CD14-positive monocyte (primary cell): ENCODE results near the gene GNB2. TPM values are rescaled to one million over a fixed set of nuclear protein-coding genes. Genes with fewer than 3 reads are reported as not detected.

Experiments
- DNase-seq, 3 donors: peaks; one replicate each; pipeline ENCODE4 v3.0.0-alpha.2; 2011 to 2022
- H2AFZ ChIP-seq: 2 replicates; pipeline ENCODE4 v1.6.0; 2012; ENCODE audit warnings: mild to moderate bottlenecking, low read depth, low read length, inconsistent platforms; ENCODE audit not compliant: insufficient read depth, poor library complexity, severe bottlenecking
- H3K27ac ChIP-seq, 2 donors: 1 replicate in 1 of 2; 2 replicates in 1 of 2; pipeline ENCODE4 v1.5.1; 2012 to 2013; ENCODE audit warnings: low read length in 2 of 2, control low read depth in 1 of 2, inconsistent platforms in 1 of 2, low read depth in 1 of 2, mild to moderate bottlenecking in 1 of 2
- H3K27me3 ChIP-seq, 2 donors: one replicate each; pipeline versions ENCODE4 v1.6.0 to v1.6.1; 2011 to 2013; ENCODE audit warnings: low read length in 2 of 2; ENCODE audit not compliant: control insufficient read depth in 2 of 2, insufficient read depth in 2 of 2
- H3K36me3 ChIP-seq, 2 donors: replicated peaks in 1 of 2; 1 replicate in 1 of 2; 2 replicates in 1 of 2; pipeline versions ENCODE4 v1.5.1 to v1.6.1; 2012 to 2013; ENCODE audit warnings: low read length in 2 of 2, control low read depth in 1 of 2, inconsistent platforms in 1 of 2, mild to moderate bottlenecking in 1 of 2; ENCODE audit not compliant: insufficient read depth in 2 of 2, control insufficient read depth in 1 of 2
- H3K4me1 ChIP-seq, 2 donors: 1 replicate in 1 of 2; 2 replicates in 1 of 2; pipeline versions ENCODE4 v1.5.1 to v1.6.1; 2012 to 2013; ENCODE audit warnings: low read length in 2 of 2, control low read depth in 1 of 2, inconsistent platforms in 1 of 2, mild to moderate bottlenecking in 1 of 2, moderate library complexity in 1 of 2; ENCODE audit not compliant: insufficient read depth in 2 of 2, control insufficient read depth in 1 of 2
- H3K4me2 ChIP-seq: replicated peaks from 2 replicates; pipeline ENCODE3; 2012; ENCODE audit warnings: low read length, moderate library complexity, mild to moderate bottlenecking; ENCODE audit not compliant: poor library complexity, severe bottlenecking; ENCODE audit errors: extremely low read depth
- H3K4me3 ChIP-seq, 3 experiments: fragments of 200-600 bp in 1 of 3; sonication (generic) in 1 of 3; replicated peaks in 1 of 3; 1 replicate in 2 of 3; 2 replicates in 1 of 3; pipeline ENCODE4 v1.5.1; 2011 to 2013; ENCODE audit warnings: low read length in 3 of 3, mild to moderate bottlenecking in 3 of 3, control low read depth in 2 of 3, low read depth in 2 of 3, inconsistent platforms in 1 of 3, moderate library complexity in 1 of 3
- H3K79me2 ChIP-seq: 2 replicates; pipeline ENCODE4 v1.6.0; 2012; ENCODE audit warnings: mild to moderate bottlenecking, control low read depth, inconsistent platforms, low read length, moderate library complexity; ENCODE audit not compliant: insufficient read depth
- H3K9ac ChIP-seq: 2 replicates; pipeline ENCODE4 v1.6.0; 2017; ENCODE audit warnings: low read length, mild to moderate bottlenecking; ENCODE audit not compliant: insufficient read depth, poor library complexity, severe bottlenecking
- H3K9me3 ChIP-seq, 2 donors: replicated peaks in 1 of 2; 1 replicate in 1 of 2; 2 replicates in 1 of 2; pipeline versions ENCODE4 v1.5.1 to v1.6.1; 2012 to 2013; ENCODE audit warnings: low read length in 2 of 2, control low read depth in 1 of 2; ENCODE audit not compliant: control insufficient read depth in 1 of 2, insufficient read depth in 1 of 2
- H4K20me1 ChIP-seq: 2 replicates; pipeline ENCODE4 v1.6.0; 2012; ENCODE audit warnings: mild to moderate bottlenecking, low read length, control low read depth, moderate library complexity; ENCODE audit not compliant: insufficient read depth
- H3K27ac Mint-ChIP-seq, 7 donors: one replicate each; pipeline ENCODE4 v1.8.0; 2020; ENCODE audit warnings: mild to moderate bottlenecking in 7 of 7, mixed read lengths in 7 of 7, moderate library complexity in 6 of 7, inconsistent platforms in 2 of 7
- H3K27me3 Mint-ChIP-seq, 3 donors: one replicate each; pipeline ENCODE4 v1.8.0; 2021 to 2022; ENCODE audit warnings: low read depth in 3 of 3, mild to moderate bottlenecking in 3 of 3, mixed read lengths in 3 of 3, moderate library complexity in 3 of 3, inconsistent platforms in 1 of 3
- H3K36me3 Mint-ChIP-seq, 2 donors: one replicate each; pipeline ENCODE4 v1.8.0; 2020; ENCODE audit warnings: mixed read lengths in 2 of 2, inconsistent platforms in 1 of 2, mild to moderate bottlenecking in 1 of 2
- H3K4me1 Mint-ChIP-seq: one replicate; pipeline ENCODE4 v1.8.0; 2020; ENCODE audit warnings: mild to moderate bottlenecking, mixed read lengths
- H3K4me3 Mint-ChIP-seq, 2 donors: one replicate each; pipeline ENCODE4 v1.8.0; 2020; ENCODE audit warnings: mild to moderate bottlenecking in 2 of 2, mixed read lengths in 2 of 2, moderate library complexity in 1 of 2
- H3K9me3 Mint-ChIP-seq, 7 donors: one replicate each; pipeline ENCODE4 v1.8.0; 2020 to 2022; ENCODE audit warnings: mixed read lengths in 7 of 7, mild to moderate bottlenecking in 6 of 7, moderate library complexity in 6 of 7, inconsistent platforms in 2 of 7
- WGBS: methylation state at CpG from one replicate; pipeline ENCODE4 v1.1.5; 2013; ENCODE audit warnings: missing lambda C conversion rate; ENCODE audit not compliant: insufficient coverage; 5-methylcytosine and 5-hydroxymethylcytosine counted together
- intact Hi-C, 2 donors: fragments of 100-400 bp; cut with micrococcal nuclease; formaldehyde crosslinking; loops; one replicate each; pipeline versions ENCODE4 v1.15.0 to v1.15.1; 2023
- polyA plus RNA-seq, 3 donors: library from polyadenylated mRNA; depleted of rRNA in 1 of 3; unstranded in 2 of 3; stranded (reverse) in 1 of 3; fragments of 300-500 nt in 2 of 3; fragments of >200 nt in 1 of 3; fragmentation: Illumina TruSeq in 2 of 3; gene quantifications; 1 replicate in 2 of 3; 2 replicates in 1 of 3; pipeline ENCODE4 v1.2.3, GENCODE V29; 2012 to 2021
- TF ChIP-seq, protein P1 (sequence below): fragments of 200-600 bp; IDR thresholded peaks from one replicate; pipeline ENCODE4 v1.8.0; 2022; ENCODE audit warnings: antibody characterized with exemption, mild to moderate bottlenecking

GNB2 gene
- polyA plus RNA-seq, 3 donors, result 90.0 to 436 (median 94.6) TPM

- Histone ChIP-seq H3K4me2 (peak within 1 kb of the TSS; percentile 89), H2AFZ (peak within 1 kb of the TSS; percentile 72), H3K4me1 (peaks cover 28 to 35% of the 10 kb centered on the region in 2 donors), H3K27me3 (peaks cover 0 to 20% of the 10 kb centered on the region in 2 donors), H3K36me3 (peaks cover 3 to 10% of the 10 kb centered on the region in 2 donors), H3K9ac (peak within 1 kb of the TSS; percentile 81), H3K79me2 (peaks cover 46% of the 10 kb centered on the region), H4K20me1 (peaks cover 43% of the 10 kb centered on the region), H3K27ac (peak within 1 kb of the TSS; percentile 27 to 49), H3K9me3 (no peaks in the 10 kb centered on the region), H3K4me3 (peak within 1 kb of the TSS; percentile 62 to 88 (median 79))
- H3K36me3 Mint-ChIP-seq, result peaks cover 2 to 6% of the 10 kb centered on the region in 2 donors
- no peaks in the 10 kb centered on the region for H3K9me3 Mint-ChIP-seq
- H3K27me3 Mint-ChIP-seq, result peaks cover 20 to 31% (median 24%) of the 10 kb centered on the region in 3 donors
- H3K27ac Mint-ChIP-seq, result peak within 1 kb of the TSS; percentile 46 to 89 (median 80)
- peak within 1 kb of the TSS; percentile 94 to 98 for H3K4me3 Mint-ChIP-seq
- WGBS, result under 1% methylated on average over 52 of the region's 102 CpGs
- intact Hi-C loops, result no loop called here
- peak; percentile 56 to 74 (median 62) for DNase-seq
- TF ChIP-seq, protein P1, sequence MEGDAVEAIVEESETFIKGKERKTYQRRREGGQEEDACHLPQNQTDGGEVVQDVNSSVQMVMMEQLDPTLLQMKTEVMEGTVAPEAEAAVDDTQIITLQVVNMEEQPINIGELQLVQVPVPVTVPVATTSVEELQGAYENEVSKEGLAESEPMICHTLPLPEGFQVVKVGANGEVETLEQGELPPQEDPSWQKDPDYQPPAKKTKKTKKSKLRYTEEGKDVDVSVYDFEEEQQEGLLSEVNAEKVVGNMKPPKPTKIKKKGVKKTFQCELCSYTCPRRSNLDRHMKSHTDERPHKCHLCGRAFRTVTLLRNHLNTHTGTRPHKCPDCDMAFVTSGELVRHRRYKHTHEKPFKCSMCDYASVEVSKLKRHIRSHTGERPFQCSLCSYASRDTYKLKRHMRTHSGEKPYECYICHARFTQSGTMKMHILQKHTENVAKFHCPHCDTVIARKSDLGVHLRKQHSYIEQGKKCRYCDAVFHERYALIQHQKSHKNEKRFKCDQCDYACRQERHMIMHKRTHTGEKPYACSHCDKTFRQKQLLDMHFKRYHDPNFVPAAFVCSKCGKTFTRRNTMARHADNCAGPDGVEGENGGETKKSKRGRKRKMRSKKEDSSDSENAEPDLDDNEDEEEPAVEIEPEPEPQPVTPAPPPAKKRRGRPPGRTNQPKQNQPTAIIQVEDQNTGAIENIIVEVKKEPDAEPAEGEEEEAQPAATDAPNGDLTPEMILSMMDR, result no peak
- H3K4me1 Mint-ChIP-seq, result peaks cover 21% of the 10 kb centered on the region
Measured at GRCh38 chr7:100694098-100694745, 20.7 kb downstream of the GNB2 start, which contains the start of gene GIGYF1. Gene GIGYF1, minus strand, starts transcription at chr7:100694250. Its CDS starts 6,012 bp downstream, at chr7:100688238.

DNA sequence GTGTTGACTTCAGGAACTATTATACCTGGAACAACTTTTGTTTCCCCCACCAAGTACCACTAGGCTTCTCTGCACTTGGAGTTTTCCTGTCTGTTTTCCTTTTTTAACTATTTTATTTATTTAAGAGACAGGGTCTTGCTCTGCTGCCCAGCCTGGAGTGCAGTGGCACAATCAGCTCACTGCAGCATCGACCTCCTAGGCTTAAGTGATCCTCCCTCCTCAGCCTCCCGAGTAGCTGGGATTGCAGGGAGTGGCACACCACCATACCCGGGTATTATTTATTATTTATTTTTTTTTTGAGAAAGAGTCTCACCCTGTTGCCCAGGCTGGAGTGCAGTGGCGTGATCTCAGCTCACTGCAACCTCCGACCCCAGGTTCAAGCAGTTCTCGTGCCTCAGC is 22.6 kb downstream of the GNB2 start:
- H3K4me3 ChIP-seq, result no peak overlapping the region
- H4K20me1 ChIP-seq, result peaks cover 24% of the 10 kb centered on the region
- H2AFZ ChIP-seq, result no peak overlapping the region
- TF ChIP-seq, protein P1, result no peak
- H3K9me3 Mint-ChIP-seq, result no peaks in the 10 kb centered on the region
- H3K27me3 Mint-ChIP-seq, result peaks cover 27 to 38% (median 34%) of the 10 kb centered on the region in 3 donors
- no peak for DNase-seq
- H3K9me3 ChIP-seq, result no peaks in the 10 kb centered on the region
- H3K4me3 Mint-ChIP-seq, result peak overlapping the region in 1 of 2 donors; percentile 53
- peaks cover 23% of the 10 kb centered on the region for H3K4me1 Mint-ChIP-seq
- peaks cover 28 to 32% of the 10 kb centered on the region in 2 donors for H3K4me1 ChIP-seq
- peaks cover 27% of the 10 kb centered on the region for H3K79me2 ChIP-seq
- intact Hi-C loops, result loop anchor here in 1 of 2 donors (5.0 kb wide), 1 partner anchor 156 kb away; the partner anchor contains the start of gene SLC12A9
- H3K9ac ChIP-seq, result no peak overlapping the region
- no peak overlapping the region for H3K27ac ChIP-seq
- 92% methylated on average over 2 of the region's 6 CpGs for WGBS
- no peak overlapping the region for H3K27ac Mint-ChIP-seq
- H3K4me2 ChIP-seq, result no peak overlapping the region
- H3K36me3 ChIP-seq, result no peaks in the 10 kb centered on the region
- peaks cover 0 to 20% of the 10 kb centered on the region in 2 donors for H3K27me3 ChIP-seq
- no peaks in the 10 kb centered on the region for H3K36me3 Mint-ChIP-seq
